ENCODE data around the gene CHRNB1.

CHRNB1 gene

GRCh38 chr17:7448461-7448860 is 3.6 kb downstream of the CHRNB1 start:
- H3F3A ChIP-seq (ENCODE audit: low read depth) = no peaks in the 10 kb centered on the region
- H3K27me3 ChIP-seq (ENCODE audit: insufficient read depth, low read length, poor library complexity, severe bottlenecking) = no peaks in the 10 kb centered on the region

DNA sequence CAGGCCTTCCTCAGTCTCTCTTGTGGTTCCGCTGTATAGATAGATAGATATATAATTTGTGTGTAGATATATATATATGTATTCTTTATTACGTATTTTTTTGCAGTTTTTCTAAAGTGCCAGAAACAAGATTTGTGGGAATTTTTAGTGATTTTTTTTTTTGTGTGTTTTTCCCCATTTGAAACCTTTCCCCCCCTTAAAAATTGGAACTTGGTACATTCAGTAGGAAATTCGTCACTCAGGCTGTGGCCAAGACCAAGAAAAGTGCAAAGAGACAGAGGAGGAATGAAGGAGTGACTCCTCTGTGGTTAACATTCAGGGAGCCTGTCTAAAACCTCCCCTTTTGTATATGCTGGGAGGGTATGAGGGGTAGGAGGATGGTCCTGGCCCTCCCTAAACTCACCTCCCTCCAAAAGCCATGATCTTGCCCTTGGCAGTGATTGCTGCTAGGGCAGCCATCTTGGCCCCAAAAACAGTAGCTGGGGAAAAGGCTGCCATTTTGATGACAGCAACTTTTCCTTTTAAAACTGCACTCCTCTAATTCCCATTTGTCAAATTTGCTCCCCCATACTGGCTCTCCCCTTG is 15.2 kb downstream of the CHRNB1 start:
- Histone ChIP-seq H3K27me3 (ENCODE audit: insufficient read depth, low read length, poor library complexity, severe bottlenecking) (no peaks in the 10 kb centered on the region), H3K79me2 (ENCODE audit: insufficient read depth, low read length) (peaks cover 4% of the 10 kb centered on the region; the same call in 1 of the 2 replicates), H4K20me1 (ENCODE audit: insufficient read depth, low read length, poor library complexity, severe bottlenecking) (no peaks in the 10 kb centered on the region), H3K4me1 (ENCODE audit: insufficient read depth, low read length, poor library complexity, severe bottlenecking) (peaks cover 12% of the 10 kb centered on the region), H3K36me3 (ENCODE audit: insufficient read depth, low read length) (peaks cover 13% of the 10 kb centered on the region; the same call in 1 of the 2 replicates), H3K9me3 (ENCODE audit: insufficient read depth, low read depth, low read length) (no peaks in the 10 kb centered on the region), H3K4me2 (ENCODE audit: low read depth, low read length, poor library complexity, severe bottlenecking) (no peak overlapping the region), H3F3A (ENCODE audit: low read depth) (peaks cover 4% of the 10 kb centered on the region), H3K9me2 (replicated peaks; ENCODE audit: low read depth, low read length) (no peaks in the 10 kb centered on the region), H3K4me3 (ENCODE audit: low read length, poor library complexity, severe bottlenecking) (no peak overlapping the region), H2AFZ (ENCODE audit: low read length) (no peak overlapping the region), H3K9ac (ENCODE audit: low read depth, low read length, poor library complexity, severe bottlenecking) (no peak overlapping the region)
- no peak for TF ChIP-seq EZH2phosphoT487 (IDR thresholded peaks at IDR 0.05; ENCODE audit: borderline replicate concordance)
- no peak for TF ChIP-seq CTCF (conservative IDR thresholded peaks at IDR 0.05; ENCODE audit: low read length)

More at GRCh38 chr17:7448461-7448860, 3.6 kb downstream of the CHRNB1 start:
- Histone ChIP-seq H3K4me2 (ENCODE audit: low read depth, low read length, poor library complexity, severe bottlenecking) (no peak overlapping the region), H3K4me1 (ENCODE audit: insufficient read depth, low read length, poor library complexity, severe bottlenecking) (peaks cover 8% of the 10 kb centered on the region), H3K9me2 (replicated peaks; ENCODE audit: low read depth, low read length) (no peaks in the 10 kb centered on the region), H2AFZ (ENCODE audit: low read length) (no peak overlapping the region), H3K9ac (ENCODE audit: low read depth, low read length, poor library complexity, severe bottlenecking) (no peak overlapping the region), H3K4me3 (ENCODE audit: low read length, poor library complexity, severe bottlenecking) (no peak overlapping the region), H3K79me2 (ENCODE audit: insufficient read depth, low read length) (no peaks in the 10 kb centered on the region), H3K9me3 (ENCODE audit: insufficient read depth, low read depth, low read length) (no peaks in the 10 kb centered on the region), H4K20me1 (ENCODE audit: insufficient read depth, low read length, poor library complexity, severe bottlenecking) (no peaks in the 10 kb centered on the region), H3K36me3 (ENCODE audit: insufficient read depth, low read length) (no peaks in the 10 kb centered on the region)
- TF ChIP-seq CTCF (conservative IDR thresholded peaks at IDR 0.05; ENCODE audit: low read length) (no peak), EZH2phosphoT487 (IDR thresholded peaks at IDR 0.05; ENCODE audit: borderline replicate concordance) (no peak)

GRCh38 chr17:7460850-7461660 is 16.2 kb downstream of the CHRNB1 start:
- H4K20me1 ChIP-seq (ENCODE audit: insufficient read depth, low read length, poor library complexity, severe bottlenecking) = no peaks in the 10 kb centered on the region
- H3K9me3 ChIP-seq (ENCODE audit: insufficient read depth, low read depth, low read length) = no peaks in the 10 kb centered on the region
- H3K9me2 ChIP-seq (replicated peaks; ENCODE audit: low read depth, low read length) = no peaks in the 10 kb centered on the region
- H3K4me3 ChIP-seq (ENCODE audit: low read length, poor library complexity, severe bottlenecking) = no peak overlapping the region
- H2AFZ ChIP-seq (ENCODE audit: low read length) = no peak overlapping the region
- no peak overlapping the region for H3K9ac ChIP-seq (ENCODE audit: low read depth, low read length, poor library complexity, severe bottlenecking)
- peaks cover 11% of the 10 kb centered on the region for H3K4me1 ChIP-seq (ENCODE audit: insufficient read depth, low read length, poor library complexity, severe bottlenecking)
- peaks cover 4% of the 10 kb centered on the region; the same call in 1 of the 2 replicates for H3F3A ChIP-seq (ENCODE audit: low read depth)
- no peak overlapping the region for H3K4me2 ChIP-seq (ENCODE audit: low read depth, low read length, poor library complexity, severe bottlenecking)
- TF ChIP-seq CTCF (conservative IDR thresholded peaks at IDR 0.05; ENCODE audit: low read length) (no peak), EZH2phosphoT487 (IDR thresholded peaks at IDR 0.05; ENCODE audit: borderline replicate concordance) (no peak)
- peaks cover 4% of the 10 kb centered on the region; the same call in 1 of the 2 replicates for H3K79me2 ChIP-seq (ENCODE audit: insufficient read depth, low read length)
- peaks cover 13% of the 10 kb centered on the region; the same call in 1 of the 2 replicates for H3K36me3 ChIP-seq (ENCODE audit: insufficient read depth, low read length)
- no peaks in the 10 kb centered on the region for H3K27me3 ChIP-seq (ENCODE audit: insufficient read depth, low read length, poor library complexity, severe bottlenecking)
